Panc1 (cell line): ENCODE data around the gene DGCR2. TPM values are rescaled to one million over a fixed set of nuclear protein-coding genes. Genes with fewer than 3 reads are reported as not detected.

Source experiments
- ATAC-seq: fragments of 200-7000 bp; cut with Tn5 transposase; 2 replicates; pipeline ENCODE4 v1.9.1; 2020; ENCODE audit warnings: mild to moderate bottlenecking, moderate library complexity
- BruUV-seq: library from RNA; stranded (reverse); fragments of 400-500 nt; replicated peaks from 2 replicates; lab custom pipeline; 2021; lab: Mats Ljungman, UMichigan
- CTCF ChIA-PET: fragments of 300-600 bp; sonication (Branson Sonifier 250); formaldehyde crosslinking; loops from one replicate; lab custom pipeline; 2022; ENCODE audit warnings: antibody characterized with exemption; lab: Charles Lee
- POLR2A ChIA-PET: fragments of 300-600 bp; sonication (Branson Sonifier 250); formaldehyde crosslinking; loops from one replicate; lab custom pipeline; 2022; ENCODE audit warnings: antibody characterized with exemption; lab: Charles Lee
- DNase-seq: peaks from one replicate; pipeline ENCODE4 v3.0.0-alpha.2; 2010; ENCODE audit warnings: low read depth, low spot score
- H3K27ac ChIP-seq: 2 replicates; pipeline ENCODE4 v1.5.1; 2011; ENCODE audit warnings: mild to moderate bottlenecking, low read length, inconsistent platforms
- H3K27me3 ChIP-seq: fragments of 200-500 bp; sonication (Bioruptor generic); 2 replicates; pipeline ENCODE4 v1.6.0; 2014; ENCODE audit warnings: low read length, inconsistent platforms; ENCODE audit not compliant: control insufficient read depth, insufficient read depth
- H3K36me3 ChIP-seq: fragments of 200-500 bp; sonication (Bioruptor generic); 2 replicates; pipeline ENCODE4 v1.5.1; 2014; ENCODE audit warnings: inconsistent platforms, mild to moderate bottlenecking, low read length, moderate library complexity; ENCODE audit not compliant: control insufficient read depth, insufficient read depth
- H3K4me1 ChIP-seq: 2 replicates; pipeline ENCODE4 v1.5.1; 2011; ENCODE audit warnings: inconsistent platforms, mild to moderate bottlenecking, low read length, moderate library complexity; ENCODE audit not compliant: control insufficient read depth, insufficient read depth
- H3K4me3 ChIP-seq, 2 experiments: 2 replicates each; pipeline ENCODE4 v1.5.1; 2011 to 2012; ENCODE audit warnings: low read depth in 2 of 2, low read length in 2 of 2, mild to moderate bottlenecking in 2 of 2, inconsistent platforms in 1 of 2, moderate library complexity in 1 of 2
- H3K9me3 ChIP-seq: fragments of 200-500 bp; sonication (Bioruptor generic); 2 replicates; pipeline ENCODE4 v1.5.1; 2014; ENCODE audit warnings: low read depth, mild to moderate bottlenecking, inconsistent platforms, low read length, moderate library complexity; ENCODE audit not compliant: control insufficient read depth, insufficient read depth
- CTCF ChIP-seq: fragments of 450-650 bp; IDR thresholded peaks from 2 replicates; pipeline ENCODE4 v1.5.1; 2017; ENCODE audit warnings: mild to moderate bottlenecking
- POLR2AphosphoS5 ChIP-seq: IDR thresholded peaks from 2 replicates; pipeline ENCODE4 v1.6.1; 2012; ENCODE audit warnings: mild to moderate bottlenecking, low read depth, low read length, moderate library complexity
- REST ChIP-seq, 2 experiments: IDR thresholded peaks; 2 replicates each; pipeline ENCODE4 v1.6.1; 2011 to 2012; ENCODE audit warnings: low read depth in 2 of 2, control low read depth in 1 of 2, low read length in 1 of 2, mild to moderate bottlenecking in 1 of 2, moderate library complexity in 1 of 2; ENCODE audit not compliant: insufficient read depth in 1 of 2
- SIN3A ChIP-seq: IDR thresholded peaks from 2 replicates; pipeline ENCODE4 v1.6.1; 2012; ENCODE audit warnings: low read depth, mild to moderate bottlenecking, low read length, moderate library complexity, borderline replicate concordance; ENCODE audit not compliant: insufficient read depth
- TCF7L2 ChIP-seq: IDR thresholded peaks from 2 replicates; pipeline ENCODE4 v1.6.1; 2011; ENCODE audit warnings: mild to moderate bottlenecking, low read depth, low read length, inconsistent platforms
- in situ Hi-C: cut with HindIII; loops from 2 replicates; pipeline ENCODE4 v1.10.0; 2016; ENCODE audit warnings: low sequenced_read_pairs, low pct_unique_long_range_greater_than_20kb
- intact Hi-C: fragments of 100-400 bp; cut with micrococcal nuclease; formaldehyde crosslinking; loops from one replicate; pipeline ENCODE4 v1.10.0; 2022; ENCODE audit not compliant: unreplicated experiment
- total RNA-seq: library from RNA; stranded (reverse); gene quantifications from one replicate; pipeline ENCODE4 v1.2.1, GENCODE V29; 2021; ENCODE audit not compliant: unreplicated experiment

The DGCR2 gene
- total RNA-seq, 1 experiment from 2014 or later, result 35.1 TPM

GRCh38 chr22:19082793-19083192 is 39.4 kb downstream of the DGCR2 start:
- CTCF ChIA-PET, result no interaction called here
- BruUV-seq, result no TSS peak
- DNase-seq (no peak), ATAC-seq (no peak)
- in situ Hi-C loops (no loop called here), intact Hi-C loops (no loop called here)
- no peak for TF ChIP-seq TCF7L2
- TF ChIP-seq SIN3A, result no peak
- TF ChIP-seq POLR2AphosphoS5, result no peak
- no peak for TF ChIP-seq REST (IDR thresholded peaks at IDR 0.05; ENCODE audit: insufficient read depth in 1 of 2, low read depth in 2 of 2, low read length in 1 of 2)
- TF ChIP-seq CTCF, result no peak
- Histone ChIP-seq H3K9me3 (no peaks in the 10 kb centered on the region), H3K4me1 (no peaks in the 10 kb centered on the region), H3K4me3 (no peak overlapping the region), H3K27ac (no peak overlapping the region), H3K27me3 (no peaks in the 10 kb centered on the region), H3K36me3 (no peaks in the 10 kb centered on the region)
- POLR2A ChIA-PET, result no interaction called here

- no peak for ATAC-seq
- intact Hi-C loops, result no loop called here
- no peaks in the 10 kb centered on the region for H3K4me1 ChIP-seq
- ChIA-PET CTCF (no interaction called here), POLR2A (no interaction called here)
- H3K9me3 ChIP-seq, result no peaks in the 10 kb centered on the region
- no peaks in the 10 kb centered on the region for H3K36me3 ChIP-seq
- TF ChIP-seq CTCF, result no peak
- TF ChIP-seq SIN3A, result no peak
- no peak overlapping the region for H3K4me3 ChIP-seq
- BruUV-seq, result no TSS peak
- DNase-seq, result no peak
- in situ Hi-C loops, result no loop called here
- no peaks in the 10 kb centered on the region for H3K27me3 ChIP-seq
- H3K27ac ChIP-seq, result no peak overlapping the region
Observed at GRCh38 chr22:19082101-19082500, 40.1 kb downstream of the DGCR2 start.
